HepG2 (cell line): Measurements from ENCODE around the gene ANKZF1. TPM values are rescaled to one million over a fixed set of nuclear protein-coding genes. Genes with fewer than 3 reads are reported as not detected.

Source experiments
- ATAC-seq: fragments of 200-7000 bp; cut with Tn5 transposase; 3 replicates; pipeline ENCODE4 v1.9.1; 2020; ENCODE audit warnings: mild to moderate bottlenecking, moderate library complexity
- BruUV-seq: library from RNA; stranded (reverse); fragments of 400-500 nt; replicated peaks from 2 replicates; lab custom pipeline; 2021; lab: Mats Ljungman, UMichigan
- CTCF ChIA-PET: fragments of 300-600 bp; formaldehyde crosslinking; extraction: SDS; loops from one replicate; lab custom pipeline; 2021; ENCODE audit warnings: low total read pairs, inconsistent platforms, low intra/inter-chr PET ratio; lab: Yijun Ruan, JAX
- POLR2A ChIA-PET: fragments of 350-600 bp; sonication (Branson Sonifier 250); formaldehyde crosslinking; loops from one replicate; lab custom pipeline; 2020; ENCODE audit warnings: antibody characterized with exemption, inconsistent platforms; lab: Yijun Ruan, JAX
- DNase-seq: peaks from one replicate; pipeline ENCODE4 v3.0.0-alpha.2; 2015; ENCODE audit warnings: low spot score
- FAIRE-seq: peaks from 3 replicates; lab custom pipeline; 2011; peaks lifted over from hg19 to GRCh38; lab: Jason Lieb, UNC
- H2AFZ ChIP-seq: one replicate; pipeline ENCODE4 v1.6.1; 2011; ENCODE audit warnings: low read length, inconsistent platforms
- H3K27ac ChIP-seq: fragments of 300-600 bp; 3 replicates; pipeline ENCODE4 v1.8.0; 2011; ENCODE audit warnings: mixed run types, mild to moderate bottlenecking, mixed read lengths, low read length, inconsistent platforms; ENCODE audit not compliant: insufficient read depth; ENCODE audit errors: extremely low read length
- H3K27me3 ChIP-seq, 2 experiments: fragments of 200-600 bp in 1 of 2; 2 replicates in 1 of 2; 3 replicates in 1 of 2; pipeline versions ENCODE4 v1.6.0 to v1.8.0; 2011; ENCODE audit warnings: low read length in 2 of 2, mild to moderate bottlenecking in 2 of 2, moderate library complexity in 2 of 2, inconsistent platforms in 1 of 2; ENCODE audit not compliant: insufficient read depth in 2 of 2, control insufficient read depth in 1 of 2
- H3K36me3 ChIP-seq, 2 experiments: fragments of 200-600 bp in 1 of 2; replicated peaks in 1 of 2; 2 replicates in 1 of 2; 3 replicates in 1 of 2; pipeline versions ENCODE4 v1.5.1 to v1.8.0; 2011; ENCODE audit warnings: low read length in 2 of 2, inconsistent platforms in 1 of 2; ENCODE audit not compliant: insufficient read depth in 2 of 2, control insufficient read depth in 1 of 2
- H3K4me1 ChIP-seq: 2 replicates; pipeline ENCODE4 v1.5.1; 2012; ENCODE audit warnings: low read length, inconsistent platforms; ENCODE audit not compliant: insufficient read depth
- H3K4me2 ChIP-seq: 2 replicates; pipeline ENCODE4 v1.6.0; 2011; ENCODE audit warnings: low read depth, low read length, inconsistent platforms
- H3K4me3 ChIP-seq, 3 experiments: fragments of 200-600 bp in 1 of 3; sonication (generic), shearing (Covaris generic) in 1 of 3; replicated peaks in 1 of 3; 2 replicates each; pipeline ENCODE4 v1.5.1; 2011 to 2016; ENCODE audit warnings: low read length in 3 of 3, inconsistent platforms in 2 of 3, low read depth in 2 of 3, mild to moderate bottlenecking in 2 of 3, control low read depth in 1 of 3, mixed read lengths in 1 of 3; ENCODE audit not compliant: insufficient read depth in 1 of 3
- H3K79me2 ChIP-seq: one replicate; pipeline ENCODE4 v1.6.1; 2011; ENCODE audit warnings: low read length, inconsistent platforms; ENCODE audit not compliant: insufficient read depth
- H3K9ac ChIP-seq: 2 replicates; pipeline ENCODE4 v1.6.0; 2011; ENCODE audit warnings: mild to moderate bottlenecking, low read depth, low read length, inconsistent platforms; ENCODE audit not compliant: insufficient read depth
- H3K9me3 ChIP-seq: 2 replicates; pipeline ENCODE4 v1.5.1; 2012; ENCODE audit warnings: mild to moderate bottlenecking, low read length
- H4K20me1 ChIP-seq: 2 replicates; pipeline ENCODE4 v1.6.0; 2011; ENCODE audit warnings: inconsistent platforms, mild to moderate bottlenecking, low read length, moderate library complexity; ENCODE audit not compliant: insufficient read depth
- BHLHE40 ChIP-seq: IDR thresholded peaks from 2 replicates; pipeline ENCODE4 v1.6.1; 2011; ENCODE audit warnings: low read length, improper control_type of control experiment
- CHD4 ChIP-seq: fragments of 200-600 bp; sonication (generic); IDR thresholded peaks from 2 replicates; pipeline ENCODE4 v1.7.0; 2017; ENCODE audit warnings: mild to moderate bottlenecking, low read length, borderline replicate concordance
- HCFC1 ChIP-seq: fragments of 150-350 bp; IDR thresholded peaks from 2 replicates; pipeline ENCODE4 v1.6.1; 2014; ENCODE audit warnings: low read depth, low read length
- NAIF1 ChIP-seq: sonication (generic); formaldehyde crosslinking; IDR thresholded peaks from 2 replicates; pipeline ENCODE4 v1.5.0; 2020; ENCODE audit warnings: mild to moderate bottlenecking, missing genetic modification reagents, borderline replicate concordance
- NKX3-1 ChIP-seq: sonication (generic); formaldehyde crosslinking; IDR thresholded peaks from 2 replicates; pipeline ENCODE4 v1.5.0; 2020; ENCODE audit warnings: missing genetic modification reagents
- REL ChIP-seq: sonication (generic); formaldehyde crosslinking; conservative IDR thresholded peaks from 2 replicates; pipeline ENCODE4 v1.8.0; 2022; ENCODE audit warnings: mild to moderate bottlenecking, missing genetic modification reagents, moderate library complexity
- SMC3 ChIP-seq: IDR thresholded peaks from 2 replicates; pipeline ENCODE4 v1.6.1; 2011; ENCODE audit warnings: low read length, improper control_type of control experiment
- ZMYM3 ChIP-seq: sonication (generic); formaldehyde crosslinking; IDR thresholded peaks from 2 replicates; pipeline ENCODE4 v1.5.1; 2020; ENCODE audit warnings: mild to moderate bottlenecking, missing genetic modification reagents
- ZNF431 ChIP-seq: sonication (generic); formaldehyde crosslinking; IDR thresholded peaks from 2 replicates; pipeline ENCODE4 v1.9.0; 2022; ENCODE audit warnings: missing genetic modification reagents, low read depth, mild to moderate bottlenecking, borderline replicate concordance
- ZNF577 ChIP-seq: sonication (generic); formaldehyde crosslinking; IDR thresholded peaks from 2 replicates; pipeline ENCODE4 v1.4.0; 2020; ENCODE audit warnings: mild to moderate bottlenecking, low read depth, missing genetic modification reagents, borderline replicate concordance
- WGBS: methylation state at CpG from one replicate; pipeline ENCODE4 v1.1.6; 2017; ENCODE audit warnings: low lambda C conversion rate; 5-methylcytosine and 5-hydroxymethylcytosine counted together
- in situ Hi-C: cut with HindIII; loops from 2 replicates; pipeline ENCODE4 v1.10.0; 2017; ENCODE audit warnings: low pct_unique_long_range_greater_than_20kb; ENCODE audit not compliant: extremely low pct_ligation_motif_present
- intact Hi-C: fragments of 100-400 bp; cut with micrococcal nuclease; formaldehyde crosslinking; loops from one replicate; pipeline ENCODE4 v1.10.0; 2022; ENCODE audit not compliant: unreplicated experiment
- polyA plus RNA-seq, 8 experiments: library from polyadenylated mRNA; depleted of rRNA in 3 of 8; stranded (reverse) in 7 of 8; unstranded in 1 of 8; fragments of >200 nt; fragmentation: Illumina TruSeq in 4 of 8; extraction: Trizol in 4 of 8; gene quantifications; 2 replicates each; pipeline versions ENCODE4 v1.2.1 to v1.2.3, GENCODE V29; 2011 to 2016; ENCODE audit warnings: low read depth in 4 of 8, missing spikeins in 1 of 8, mixed read lengths in 1 of 8; ENCODE audit not compliant: insufficient read depth in 1 of 8
- total RNA-seq, 5 experiments: library from RNA; depleted of rRNA; stranded (reverse); fragments of >200 nt; fragmentation: Illumina TruSeq; extraction: Trizol; gene quantifications; 2 replicates each; pipeline ENCODE4 v1.2.3, GENCODE V29; 2016; ENCODE audit warnings: low read depth in 1 of 5
- TF ChIP-seq, protein P1 (sequence below): sonication (generic); formaldehyde crosslinking; IDR thresholded peaks from 2 replicates; pipeline ENCODE4 v1.5.0; 2020; ENCODE audit warnings: mild to moderate bottlenecking, missing genetic modification reagents
- TF ChIP-seq, protein P2 (sequence below): sonication (generic); formaldehyde crosslinking; conservative IDR thresholded peaks from 2 replicates; pipeline ENCODE4 v1.4.0; 2020; ENCODE audit warnings: missing genetic modification reagents

The ANKZF1 gene
- total and polyA plus RNA-seq, 2 of the 13 experiments (the other 11 are each of a cell fraction or from before 2014, with no cell fraction given) = 25.3 to 128 TPM

DNA sequence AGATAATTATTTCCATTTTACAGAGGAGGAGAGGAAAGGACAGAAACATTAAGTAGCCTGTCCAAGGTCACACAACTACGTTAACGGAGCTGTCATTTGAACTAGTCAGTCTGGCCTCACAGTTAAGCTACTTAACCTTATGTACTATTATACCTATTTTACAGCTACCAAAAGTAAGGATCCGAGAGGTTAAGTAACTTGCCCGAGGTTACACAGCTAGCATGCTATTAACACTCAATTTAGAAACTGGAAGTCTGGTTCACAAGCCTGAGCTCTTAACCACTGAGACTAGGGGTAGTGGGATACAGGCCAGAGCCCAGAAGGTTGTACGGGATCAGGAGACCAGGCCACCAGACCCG lies 15.2 kb downstream of the ANKZF1 start:
- H3K4me1 ChIP-seq = peaks cover 48% of the 10 kb centered on the region
- peak; percentile 38; the same call in 1 of the 2 replicates for TF ChIP-seq CHD4
- peak; percentile 57 for TF ChIP-seq ZMYM3 (CRISPR knock-in tag)
- TF ChIP-seq BHLHE40 = no peak
- no peak for TF ChIP-seq NKX3-1 (CRISPR knock-in tag)
- TF ChIP-seq ZNF577 (CRISPR knock-in tag) = no peak
- TF ChIP-seq ZNF431 (CRISPR knock-in tag) = 0 out of 2 replicates have a peak, but pooled peaks have one; percentile 3
- peak overlapping the region; percentile 88 to 97 (median 93) for H3K4me3 ChIP-seq
- DNase-seq (no peak), ATAC-seq (no peak), FAIRE-seq (peak; percentile 46)
- no peaks in the 10 kb centered on the region; a peak in 1 of 5 replicates for H3K27me3 ChIP-seq
- WGBS = 0% methylated on average over 4 of the region's 6 CpGs
- peak overlapping the region; percentile 90 for H3K4me2 ChIP-seq
- no peaks in the 10 kb centered on the region for H4K20me1 ChIP-seq
- no peaks in the 10 kb centered on the region for H3K9me3 ChIP-seq
- H3K79me2 ChIP-seq = peaks cover 14% of the 10 kb centered on the region
- peak overlapping the region; percentile 90 for H3K9ac ChIP-seq
- TSS peak; percentile 79 for BruUV-seq
- H3K27ac ChIP-seq = peak overlapping the region; percentile 72
- peaks cover 2 to 13% of the 10 kb centered on the region in 2 experiments for H3K36me3 ChIP-seq
- in situ Hi-C loops = no loop called here
- intact Hi-C loops = loop anchor here (1.0 kb wide), 1 partner anchor 15 kb away; the partner anchor contains the start of genes ANKZF1 and ATG9A
- CTCF ChIA-PET = no interaction called here
- POLR2A ChIA-PET = interaction anchor here (0.7 to 3.2 kb wide), 26 partner anchors 8 to 463 kb away, joined by 3 to 69 read pairs (median 7); partner anchors contain the start of genes ABCB6, ANKZF1, ATG9A and CNPPD1
- H2AFZ ChIP-seq = no peak overlapping the region

DNA sequence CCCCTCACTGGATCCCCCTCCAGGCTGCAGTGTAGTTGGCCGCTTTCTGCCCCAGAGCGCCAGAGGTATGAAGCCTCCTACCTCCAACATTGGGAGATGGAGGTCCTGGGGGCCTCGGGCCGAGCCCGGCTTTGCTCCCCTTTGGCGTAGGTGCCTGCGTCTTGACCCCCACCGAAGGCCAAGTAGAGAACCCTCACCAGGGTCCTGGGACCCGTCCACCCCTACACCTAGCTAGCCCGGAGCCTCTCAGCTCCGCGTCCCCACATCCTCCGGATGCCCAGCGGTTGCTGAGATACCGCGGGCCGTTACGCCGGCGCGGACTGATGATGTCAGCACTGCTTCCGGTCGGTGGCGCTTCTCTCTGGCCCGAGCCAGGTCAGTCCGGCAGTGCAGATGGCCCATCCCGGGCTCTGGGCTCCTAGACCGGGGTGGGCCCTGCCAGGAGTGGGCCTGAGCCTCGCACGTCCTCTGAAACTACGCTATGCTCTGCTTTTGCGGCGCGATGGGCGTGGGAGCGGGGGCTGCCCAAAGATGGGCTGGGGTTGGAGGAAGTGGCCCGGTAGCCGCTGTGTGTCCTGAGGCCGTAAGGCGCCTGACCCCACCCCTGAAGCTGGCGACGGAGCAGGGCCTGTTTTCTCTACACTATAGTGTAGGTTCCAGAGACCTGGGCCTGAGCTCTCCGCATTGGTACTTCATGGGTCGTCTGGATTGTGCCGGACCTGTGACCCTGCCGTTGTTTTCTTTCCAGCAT lies 15.7 kb downstream of the ANKZF1 start, which contains the start of the genes GLB1L and STK16:
TSS of gene GLB1L (minus strand) at position 297 of the 751 bp plus-strand sequence. CDS start 1,871 bp downstream, outside the sequence.
TSS of gene STK16 (plus strand) at position 332 of the 751 bp plus-strand sequence. CDS start 521 bp downstream, outside the sequence.
- in situ Hi-C loops (no loop called here), intact Hi-C loops (loop anchor here (1.0 kb wide), 1 partner anchor 16 kb away; the partner anchor contains the start of genes ANKZF1 and ATG9A)
- Histone ChIP-seq H3K9ac (peak within 1 kb of the TSS; percentile 90), H3K4me1 (peaks cover 53% of the 10 kb centered on the region), H4K20me1 (no peaks in the 10 kb centered on the region), H3K36me3 (peaks cover 1 to 13% of the 10 kb centered on the region in 2 experiments; a peak in 4 of 5 replicates), H3K9me3 (no peaks in the 10 kb centered on the region), H3K4me2 (peak within 1 kb of the TSS; percentile 90), H3K79me2 (peaks cover 14% of the 10 kb centered on the region), H3K27ac (peak within 1 kb of the TSS; percentile 72), H3K4me3 (peak within 1 kb of the TSS; percentile 88 to 97 (median 93)), H2AFZ (no peak within 1 kb of the TSS), H3K27me3 (no peaks in the 10 kb centered on the region; a peak in 1 of 5 replicates)
- ATAC-seq (peak; percentile 81), DNase-seq (peak; percentile 89), FAIRE-seq (peak; percentile 94)
- ChIA-PET CTCF (no interaction called here), POLR2A (interaction anchor here (0.6 to 3.2 kb wide), 28 partner anchors 9 to 463 kb away, joined by 3 to 69 read pairs (median 6); partner anchors contain the start of genes ABCB6, ANKZF1, ATG9A and CNPPD1)
- under 1% methylated on average over 21 of the region's 46 CpGs for WGBS
- TSS peak; percentile 71 for BruUV-seq
- TF ChIP-seq, protein P1, sequence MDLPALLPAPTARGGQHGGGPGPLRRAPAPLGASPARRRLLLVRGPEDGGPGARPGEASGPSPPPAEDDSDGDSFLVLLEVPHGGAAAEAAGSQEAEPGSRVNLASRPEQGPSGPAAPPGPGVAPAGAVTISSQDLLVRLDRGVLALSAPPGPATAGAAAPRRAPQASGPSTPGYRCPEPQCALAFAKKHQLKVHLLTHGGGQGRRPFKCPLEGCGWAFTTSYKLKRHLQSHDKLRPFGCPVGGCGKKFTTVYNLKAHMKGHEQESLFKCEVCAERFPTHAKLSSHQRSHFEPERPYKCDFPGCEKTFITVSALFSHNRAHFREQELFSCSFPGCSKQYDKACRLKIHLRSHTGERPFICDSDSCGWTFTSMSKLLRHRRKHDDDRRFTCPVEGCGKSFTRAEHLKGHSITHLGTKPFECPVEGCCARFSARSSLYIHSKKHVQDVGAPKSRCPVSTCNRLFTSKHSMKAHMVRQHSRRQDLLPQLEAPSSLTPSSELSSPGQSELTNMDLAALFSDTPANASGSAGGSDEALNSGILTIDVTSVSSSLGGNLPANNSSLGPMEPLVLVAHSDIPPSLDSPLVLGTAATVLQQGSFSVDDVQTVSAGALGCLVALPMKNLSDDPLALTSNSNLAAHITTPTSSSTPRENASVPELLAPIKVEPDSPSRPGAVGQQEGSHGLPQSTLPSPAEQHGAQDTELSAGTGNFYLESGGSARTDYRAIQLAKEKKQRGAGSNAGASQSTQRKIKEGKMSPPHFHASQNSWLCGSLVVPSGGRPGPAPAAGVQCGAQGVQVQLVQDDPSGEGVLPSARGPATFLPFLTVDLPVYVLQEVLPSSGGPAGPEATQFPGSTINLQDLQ (CRISPR knock-in tag) = peak; percentile 94
- no peak for TF ChIP-seq REL (CRISPR knock-in tag)
- TF ChIP-seq NAIF1 (CRISPR knock-in tag) = peak; percentile 55; the same call in 1 of the 2 replicates
- TF ChIP-seq, protein P2, sequence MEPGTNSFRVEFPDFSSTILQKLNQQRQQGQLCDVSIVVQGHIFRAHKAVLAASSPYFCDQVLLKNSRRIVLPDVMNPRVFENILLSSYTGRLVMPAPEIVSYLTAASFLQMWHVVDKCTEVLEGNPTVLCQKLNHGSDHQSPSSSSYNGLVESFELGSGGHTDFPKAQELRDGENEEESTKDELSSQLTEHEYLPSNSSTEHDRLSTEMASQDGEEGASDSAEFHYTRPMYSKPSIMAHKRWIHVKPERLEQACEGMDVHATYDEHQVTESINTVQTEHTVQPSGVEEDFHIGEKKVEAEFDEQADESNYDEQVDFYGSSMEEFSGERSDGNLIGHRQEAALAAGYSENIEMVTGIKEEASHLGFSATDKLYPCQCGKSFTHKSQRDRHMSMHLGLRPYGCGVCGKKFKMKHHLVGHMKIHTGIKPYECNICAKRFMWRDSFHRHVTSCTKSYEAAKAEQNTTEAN (CRISPR knock-in tag) = peak; percentile 61; the same call in 1 of the 2 replicates
- TF ChIP-seq HCFC1 = peak; percentile 82
- no peak for TF ChIP-seq SMC3
